Astrocyte (in vitro differentiated cells and primary cell): ENCODE measurements around the gene WEE2.

ENCODE experiments used
- EZH2 ChIP-seq: IDR thresholded peaks from 2 replicates; pipeline ENCODE4 v1.6.1; 2012; ENCODE audit warnings: mild to moderate bottlenecking, low read length, inconsistent platforms; ENCODE audit not compliant: insufficient read depth
- TF ChIP-seq, protein P1 (sequence below): IDR thresholded peaks from 2 replicates; pipeline ENCODE4 v1.5.1; 2011; ENCODE audit warnings: low read depth, mild to moderate bottlenecking, inconsistent platforms, low read length, moderate library complexity; ENCODE audit not compliant: insufficient read depth

DNA sequence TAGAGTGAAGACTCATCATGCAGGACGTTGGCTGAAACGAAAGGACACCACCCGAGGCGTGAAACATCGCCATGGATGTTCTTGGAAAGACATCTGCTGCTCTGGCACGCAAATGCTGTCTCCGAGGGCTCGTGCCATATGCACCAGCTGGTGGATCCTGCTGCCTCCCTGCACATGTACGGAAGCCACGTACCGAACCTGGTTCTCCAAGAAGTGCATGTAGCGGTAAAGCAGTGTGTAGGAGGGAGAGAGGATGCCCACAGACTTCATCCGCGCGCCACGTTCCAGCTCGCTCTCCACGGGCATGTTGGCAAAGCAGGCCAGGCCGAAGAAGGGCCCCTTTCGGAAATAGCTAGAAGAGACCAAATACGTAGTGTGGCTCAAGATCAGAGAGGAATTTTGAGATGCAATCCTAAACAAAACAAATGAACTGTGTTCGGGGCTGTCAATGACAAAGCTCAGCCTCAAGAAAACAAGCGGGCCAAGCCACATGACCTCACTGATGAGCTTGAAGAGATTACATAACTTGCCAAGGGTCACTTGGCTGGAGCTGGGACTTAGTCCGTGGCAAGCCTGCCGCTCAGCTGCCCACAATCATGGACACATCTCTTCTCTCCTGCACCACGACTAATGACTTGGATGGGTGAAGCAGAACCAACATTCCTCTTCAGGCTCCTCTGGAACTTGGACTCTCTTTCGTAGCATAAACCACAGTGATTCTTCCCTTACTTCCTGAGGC, 22.7 kb upstream of the WEE2 start:
- TF ChIP-seq, protein P1, sequence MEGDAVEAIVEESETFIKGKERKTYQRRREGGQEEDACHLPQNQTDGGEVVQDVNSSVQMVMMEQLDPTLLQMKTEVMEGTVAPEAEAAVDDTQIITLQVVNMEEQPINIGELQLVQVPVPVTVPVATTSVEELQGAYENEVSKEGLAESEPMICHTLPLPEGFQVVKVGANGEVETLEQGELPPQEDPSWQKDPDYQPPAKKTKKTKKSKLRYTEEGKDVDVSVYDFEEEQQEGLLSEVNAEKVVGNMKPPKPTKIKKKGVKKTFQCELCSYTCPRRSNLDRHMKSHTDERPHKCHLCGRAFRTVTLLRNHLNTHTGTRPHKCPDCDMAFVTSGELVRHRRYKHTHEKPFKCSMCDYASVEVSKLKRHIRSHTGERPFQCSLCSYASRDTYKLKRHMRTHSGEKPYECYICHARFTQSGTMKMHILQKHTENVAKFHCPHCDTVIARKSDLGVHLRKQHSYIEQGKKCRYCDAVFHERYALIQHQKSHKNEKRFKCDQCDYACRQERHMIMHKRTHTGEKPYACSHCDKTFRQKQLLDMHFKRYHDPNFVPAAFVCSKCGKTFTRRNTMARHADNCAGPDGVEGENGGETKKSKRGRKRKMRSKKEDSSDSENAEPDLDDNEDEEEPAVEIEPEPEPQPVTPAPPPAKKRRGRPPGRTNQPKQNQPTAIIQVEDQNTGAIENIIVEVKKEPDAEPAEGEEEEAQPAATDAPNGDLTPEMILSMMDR = no peak
- TF ChIP-seq EZH2 = no peak
